ENCODE measurements around the gene GRIP2.

DNA sequence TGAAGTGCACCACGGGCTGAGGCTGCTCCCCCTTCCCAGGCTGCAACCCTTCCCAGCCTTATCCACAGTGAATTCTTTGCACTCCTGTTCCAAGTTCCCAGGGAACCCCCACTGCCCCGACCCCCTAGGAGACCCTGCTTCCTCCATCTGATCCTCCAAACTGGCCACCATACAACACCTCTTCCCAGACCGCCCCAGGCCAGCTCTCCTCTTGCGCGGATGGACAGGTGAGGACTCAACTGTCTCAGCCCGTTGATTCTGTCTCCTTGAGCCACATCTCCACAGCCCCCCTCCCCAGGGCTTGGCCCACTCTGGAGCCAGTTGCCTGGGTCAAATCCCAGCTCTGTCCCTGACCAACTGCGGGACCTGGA lies 21.7 kb downstream of the GRIP2 start:
- TF ChIP-seq, protein P1, sequence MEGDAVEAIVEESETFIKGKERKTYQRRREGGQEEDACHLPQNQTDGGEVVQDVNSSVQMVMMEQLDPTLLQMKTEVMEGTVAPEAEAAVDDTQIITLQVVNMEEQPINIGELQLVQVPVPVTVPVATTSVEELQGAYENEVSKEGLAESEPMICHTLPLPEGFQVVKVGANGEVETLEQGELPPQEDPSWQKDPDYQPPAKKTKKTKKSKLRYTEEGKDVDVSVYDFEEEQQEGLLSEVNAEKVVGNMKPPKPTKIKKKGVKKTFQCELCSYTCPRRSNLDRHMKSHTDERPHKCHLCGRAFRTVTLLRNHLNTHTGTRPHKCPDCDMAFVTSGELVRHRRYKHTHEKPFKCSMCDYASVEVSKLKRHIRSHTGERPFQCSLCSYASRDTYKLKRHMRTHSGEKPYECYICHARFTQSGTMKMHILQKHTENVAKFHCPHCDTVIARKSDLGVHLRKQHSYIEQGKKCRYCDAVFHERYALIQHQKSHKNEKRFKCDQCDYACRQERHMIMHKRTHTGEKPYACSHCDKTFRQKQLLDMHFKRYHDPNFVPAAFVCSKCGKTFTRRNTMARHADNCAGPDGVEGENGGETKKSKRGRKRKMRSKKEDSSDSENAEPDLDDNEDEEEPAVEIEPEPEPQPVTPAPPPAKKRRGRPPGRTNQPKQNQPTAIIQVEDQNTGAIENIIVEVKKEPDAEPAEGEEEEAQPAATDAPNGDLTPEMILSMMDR (IDR thresholded peaks at IDR 0.05) = no peak
- TF ChIP-seq POLR2A (IDR thresholded peaks at IDR 0.05) (no peak), POLR2AphosphoS5 (IDR thresholded peaks at IDR 0.05) (no peak), EP300 (IDR thresholded peaks at IDR 0.05) (no peak)
